ENCODE measurements around the gene GPR135.

- TF ChIP-seq FOXA1 (IDR thresholded peaks at IDR 0.05) (no peak), ARNT (IDR thresholded peaks at IDR 0.05) (no peak), SUZ12 (IDR thresholded peaks at IDR 0.05) (no peak), ZNF384 (IDR thresholded peaks at IDR 0.05) (no peak), BHLHE40 (IDR thresholded peaks at IDR 0.05; ENCODE audit: borderline replicate concordance) (no peak), SP1 (IDR thresholded peaks at IDR 0.05) (no peak), L3MBTL2 (conservative IDR thresholded peaks at IDR 0.05) (no peak), PKNOX1 (IDR thresholded peaks at IDR 0.05) (no peak)
Observed at GRCh38 chr14:59510966-59511365, 45.8 kb upstream of the GPR135 start.
